Common myeloid progenitor, CD34-positive (primary cell): ENCODE measurements around the gene CSTB.

Experiments used
- CTCF ChIA-PET: fragments of 350-600 bp; sonication (Branson Sonifier 250); formaldehyde crosslinking; loops from one replicate; lab custom pipeline; 2021; ENCODE audit warnings: antibody characterized with exemption; lab: Charles Lee
- POLR2A ChIA-PET: fragments of 350-600 bp; sonication (Branson Sonifier 250); formaldehyde crosslinking; loops from one replicate; lab custom pipeline; 2021; ENCODE audit warnings: antibody characterized with exemption; lab: Charles Lee
- DNase-seq, 3 donors: peaks; one replicate each; pipeline versions ENCODE4 v3.0.0 to v3.0.0-alpha.2; 2013
- H3K27ac ChIP-seq, 2 experiments: 1 replicate in 1 of 2; 2 replicates in 1 of 2; pipeline ENCODE4 v1.7.0; 2013; ENCODE audit warnings: inconsistent platforms in 2 of 2, low read length in 2 of 2, mild to moderate bottlenecking in 2 of 2, low read depth in 1 of 2, moderate library complexity in 1 of 2; ENCODE audit not compliant: severe bottlenecking in 2 of 2, insufficient read depth in 1 of 2, poor library complexity in 1 of 2
- H3K27me3 ChIP-seq, 5 experiments: replicated peaks in 2 of 5; 1 replicate in 3 of 5; 2 replicates in 2 of 5; pipeline versions ENCODE4 v1.6.1 to v1.7.0; 2013; ENCODE audit warnings: low read length in 4 of 5, mild to moderate bottlenecking in 2 of 5, moderate library complexity in 2 of 5, inconsistent platforms in 1 of 5; ENCODE audit not compliant: insufficient read depth in 5 of 5, control insufficient read depth in 4 of 5
- H3K36me3 ChIP-seq, 4 experiments: 1 replicate in 2 of 4; 2 replicates in 2 of 4; pipeline versions ENCODE4 v1.6.1 to v1.7.0; 2013; ENCODE audit warnings: low read length in 3 of 4, control low read depth in 1 of 4, mild to moderate bottlenecking in 1 of 4; ENCODE audit not compliant: control insufficient read depth in 4 of 4, insufficient read depth in 4 of 4
- H3K4me1 ChIP-seq, 4 experiments: 1 replicate in 3 of 4; 2 replicates in 1 of 4; pipeline versions ENCODE4 v1.6.1 to v1.7.1; 2013; ENCODE audit warnings: low read length in 3 of 4, mild to moderate bottlenecking in 3 of 4, control low read depth in 1 of 4, inconsistent platforms in 1 of 4, moderate library complexity in 1 of 4; ENCODE audit not compliant: control insufficient read depth in 4 of 4, insufficient read depth in 4 of 4; ENCODE audit errors: control extremely low read depth in 1 of 4
- H3K4me3 ChIP-seq, 7 experiments: 1 replicate in 4 of 7; 2 replicates in 3 of 7; pipeline versions ENCODE4 v1.5.1 to v1.7.0; 2013; ENCODE audit warnings: mild to moderate bottlenecking in 7 of 7, low read length in 6 of 7, moderate library complexity in 6 of 7, inconsistent platforms in 2 of 7, low read depth in 2 of 7, control low read depth in 1 of 7; ENCODE audit not compliant: insufficient read depth in 4 of 7, control insufficient read depth in 1 of 7; ENCODE audit errors: extremely low read depth in 1 of 7
- H3K9me3 ChIP-seq, 5 experiments: 1 replicate in 4 of 5; 2 replicates in 1 of 5; pipeline versions ENCODE4 v1.6.1 to v1.7.1; 2013; ENCODE audit warnings: low read length in 4 of 5, mild to moderate bottlenecking in 2 of 5, inconsistent platforms in 1 of 5, low read depth in 1 of 5, moderate library complexity in 1 of 5; ENCODE audit not compliant: control insufficient read depth in 4 of 5, insufficient read depth in 2 of 5; ENCODE audit errors: control extremely low read depth in 1 of 5
- WGBS: methylation state at CpG from one replicate; pipeline ENCODE4 v1.1.5; 2013; ENCODE audit not compliant: insufficient coverage; 5-methylcytosine and 5-hydroxymethylcytosine counted together

Gene CSTB

GRCh38 chr21:43762303-43763128, 13.6 kb downstream of the CSTB start:
- peaks cover 0 to 25% (median 3%) of the 10 kb centered on the region in 4 experiments for H3K36me3 ChIP-seq
- POLR2A ChIA-PET: interaction anchor here (0.6 kb wide), 1 partner anchor 199 kb away, joined by 4 read pairs; no protein-coding TSS in a partner anchor

GRCh38 chr21:43761886-43762285, 14.2 kb downstream of the CSTB start:
- H3K27me3 ChIP-seq: no peaks in the 10 kb centered on the region
- no peak for DNase-seq
- no peak overlapping the region for H3K27ac ChIP-seq
- H3K4me3 ChIP-seq: no peak overlapping the region
- ChIA-PET POLR2A (interaction anchor here (0.6 kb wide), 1 partner anchor 200 kb away, joined by 4 read pairs; no protein-coding TSS in a partner anchor), CTCF (interaction anchor here (0.9 to 1.3 kb wide), 2 partner anchors 8 to 10 kb away, joined by 3 to 4 read pairs; no protein-coding TSS in a partner anchor)
- WGBS: 99% methylated on average over 18 of the region's 18 CpGs
- H3K4me1 ChIP-seq: no peaks in the 10 kb centered on the region
- no peaks in the 10 kb centered on the region for H3K9me3 ChIP-seq
- peaks cover 0 to 31% (median 3%) of the 10 kb centered on the region in 4 experiments for H3K36me3 ChIP-seq

More at GRCh38 chr21:43762303-43763128, 13.6 kb downstream of the CSTB start:
- CTCF ChIA-PET: interaction anchor here (1.3 kb wide), 1 partner anchor 9 kb away, joined by 4 read pairs; no protein-coding TSS in a partner anchor
- Histone ChIP-seq H3K9me3 (no peaks in the 10 kb centered on the region), H3K27me3 (no peaks in the 10 kb centered on the region), H3K4me3 (no peak overlapping the region), H3K27ac (no peak overlapping the region), H3K4me1 (no peaks in the 10 kb centered on the region)
- no peak for DNase-seq
- WGBS: 96% methylated on average over 11 of the region's 15 CpGs

GRCh38 chr21:43760391-43760958, 15.6 kb downstream of the CSTB start:
- Histone ChIP-seq H3K4me3 (no peak overlapping the region), H3K4me1 (no peaks in the 10 kb centered on the region), H3K36me3 (peaks cover 0 to 45% (median 8%) of the 10 kb centered on the region in 4 experiments), H3K27me3 (no peaks in the 10 kb centered on the region), H3K27ac (no peak overlapping the region), H3K9me3 (no peaks in the 10 kb centered on the region)
- POLR2A ChIA-PET: no interaction called here
- DNase-seq: no peak
- WGBS: 94% methylated on average over 21 of the region's 22 CpGs
- CTCF ChIA-PET: no interaction called here

GRCh38 chr21:43759651-43760050, 16.5 kb downstream of the CSTB start:
- no peaks in the 10 kb centered on the region for H3K27me3 ChIP-seq
- WGBS: 95% methylated on average over 19 of the region's 19 CpGs
- no peak overlapping the region for H3K27ac ChIP-seq
- H3K36me3 ChIP-seq: peaks cover 0 to 53% (median 8%) of the 10 kb centered on the region in 4 experiments
- no peaks in the 10 kb centered on the region for H3K4me1 ChIP-seq
- no peaks in the 10 kb centered on the region for H3K9me3 ChIP-seq
- H3K4me3 ChIP-seq: no peak overlapping the region
- no peak for DNase-seq
- ChIA-PET CTCF (no interaction called here), POLR2A (no interaction called here)

- Histone ChIP-seq H3K36me3 (peaks cover 0 to 61% (median 12%) of the 10 kb centered on the region in 4 experiments), H3K27me3 (no peaks in the 10 kb centered on the region), H3K27ac (no peak overlapping the region), H3K4me3 (no peak overlapping the region), H3K9me3 (no peaks in the 10 kb centered on the region), H3K4me1 (no peaks in the 10 kb centered on the region)
- WGBS: 95% methylated on average over 10 of the region's 10 CpGs
- DNase-seq: no peak
- CTCF ChIA-PET: interaction anchor here (0.8 kb wide), 1 partner anchor 26 kb away, joined by 3 read pairs; no protein-coding TSS in a partner anchor
- POLR2A ChIA-PET: interaction anchor here (0.6 kb wide), 1 partner anchor 30 kb away, joined by 3 read pairs; no protein-coding TSS in a partner anchor
Observed at GRCh38 chr21:43758811-43759210, 17.3 kb downstream of the CSTB start.

- H3K4me3 ChIP-seq: no peak overlapping the region
- POLR2A ChIA-PET: no interaction called here
- 95% methylated on average over 15 of the region's 18 CpGs for WGBS
Observed at GRCh38 chr21:43758111-43758641, 17.9 kb downstream of the CSTB start.

More at GRCh38 chr21:43758111-43758641, 17.9 kb downstream of the CSTB start:
- no peak overlapping the region for H3K27ac ChIP-seq
- H3K4me1 ChIP-seq: no peaks in the 10 kb centered on the region
- no peak for DNase-seq
- CTCF ChIA-PET: interaction anchor here (0.8 kb wide), 1 partner anchor 26 kb away, joined by 3 read pairs; no protein-coding TSS in a partner anchor
- no peaks in the 10 kb centered on the region for H3K9me3 ChIP-seq
- peaks cover 2 to 65% (median 17%) of the 10 kb centered on the region in 4 experiments for H3K36me3 ChIP-seq
- H3K27me3 ChIP-seq: no peaks in the 10 kb centered on the region
